Glutamatergic neuron (in vitro differentiated cells): Measurements from ENCODE around the gene LST1. TPM values are rescaled to one million over a fixed set of nuclear protein-coding genes. Genes with fewer than 3 reads are reported as not detected.

ENCODE experiments used
- DNase-seq: peaks from one replicate; pipeline ENCODE4 v3.0.0; 2022
- H3K27ac Mint-ChIP-seq: one replicate; pipeline ENCODE4 v1.8.0; 2020; ENCODE audit warnings: mild to moderate bottlenecking, mixed read lengths, inconsistent platforms; ENCODE audit not compliant: unreplicated experiment
- H3K27me3 Mint-ChIP-seq: one replicate; pipeline ENCODE4 v1.8.0; 2020; ENCODE audit warnings: mild to moderate bottlenecking, moderate library complexity, mixed read lengths, inconsistent platforms; ENCODE audit not compliant: unreplicated experiment
- H3K36me3 Mint-ChIP-seq: one replicate; pipeline ENCODE4 v1.8.0; 2020; ENCODE audit warnings: mild to moderate bottlenecking, mixed read lengths, inconsistent platforms; ENCODE audit not compliant: unreplicated experiment
- H3K4me1 Mint-ChIP-seq: one replicate; pipeline ENCODE4 v1.8.0; 2020; ENCODE audit warnings: mild to moderate bottlenecking, low read depth, mixed read lengths, inconsistent platforms; ENCODE audit not compliant: unreplicated experiment
- H3K4me3 Mint-ChIP-seq: one replicate; pipeline ENCODE4 v1.8.0; 2020; ENCODE audit warnings: mild to moderate bottlenecking, mixed read lengths, inconsistent platforms; ENCODE audit not compliant: unreplicated experiment
- H3K9me3 Mint-ChIP-seq: one replicate; pipeline ENCODE4 v1.8.0; 2020; ENCODE audit warnings: mild to moderate bottlenecking, moderate library complexity, mixed read lengths, inconsistent platforms; ENCODE audit not compliant: unreplicated experiment
- total RNA-seq: library from RNA; stranded (reverse); fragmentation: NEBNext Ultra II Directional; extraction: Animal tissue kit (Norgen Biotek cat#: 25700); gene quantifications from one replicate; pipeline ENCODE4 v1.2.1, GENCODE V29; 2021; ENCODE audit not compliant: unreplicated experiment
- TF ChIP-seq, protein P1 (sequence below): fragments of 200-600 bp; sonication (generic); IDR thresholded peaks from one replicate; pipeline ENCODE4 v1.5.0; 2021; ENCODE audit not compliant: partially characterized antibody, unreplicated experiment

The LST1 gene
- total RNA-seq, 1 donor from 2014 or later, result not detected

GRCh38 chr6:31557443-31558317, 28.4 kb upstream of the LST1 start:
- Mint-ChIP-seq H3K4me1 (peaks cover 4% of the 10 kb centered on the region), H3K27ac (no peak overlapping the region), H3K4me3 (no peak overlapping the region), H3K27me3 (peaks cover 3% of the 10 kb centered on the region), H3K36me3 (peaks cover 4% of the 10 kb centered on the region), H3K9me3 (peaks cover 4% of the 10 kb centered on the region)
- TF ChIP-seq, protein P1, sequence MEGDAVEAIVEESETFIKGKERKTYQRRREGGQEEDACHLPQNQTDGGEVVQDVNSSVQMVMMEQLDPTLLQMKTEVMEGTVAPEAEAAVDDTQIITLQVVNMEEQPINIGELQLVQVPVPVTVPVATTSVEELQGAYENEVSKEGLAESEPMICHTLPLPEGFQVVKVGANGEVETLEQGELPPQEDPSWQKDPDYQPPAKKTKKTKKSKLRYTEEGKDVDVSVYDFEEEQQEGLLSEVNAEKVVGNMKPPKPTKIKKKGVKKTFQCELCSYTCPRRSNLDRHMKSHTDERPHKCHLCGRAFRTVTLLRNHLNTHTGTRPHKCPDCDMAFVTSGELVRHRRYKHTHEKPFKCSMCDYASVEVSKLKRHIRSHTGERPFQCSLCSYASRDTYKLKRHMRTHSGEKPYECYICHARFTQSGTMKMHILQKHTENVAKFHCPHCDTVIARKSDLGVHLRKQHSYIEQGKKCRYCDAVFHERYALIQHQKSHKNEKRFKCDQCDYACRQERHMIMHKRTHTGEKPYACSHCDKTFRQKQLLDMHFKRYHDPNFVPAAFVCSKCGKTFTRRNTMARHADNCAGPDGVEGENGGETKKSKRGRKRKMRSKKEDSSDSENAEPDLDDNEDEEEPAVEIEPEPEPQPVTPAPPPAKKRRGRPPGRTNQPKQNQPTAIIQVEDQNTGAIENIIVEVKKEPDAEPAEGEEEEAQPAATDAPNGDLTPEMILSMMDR, result no peak
- DNase-seq, result no peak

DNA sequence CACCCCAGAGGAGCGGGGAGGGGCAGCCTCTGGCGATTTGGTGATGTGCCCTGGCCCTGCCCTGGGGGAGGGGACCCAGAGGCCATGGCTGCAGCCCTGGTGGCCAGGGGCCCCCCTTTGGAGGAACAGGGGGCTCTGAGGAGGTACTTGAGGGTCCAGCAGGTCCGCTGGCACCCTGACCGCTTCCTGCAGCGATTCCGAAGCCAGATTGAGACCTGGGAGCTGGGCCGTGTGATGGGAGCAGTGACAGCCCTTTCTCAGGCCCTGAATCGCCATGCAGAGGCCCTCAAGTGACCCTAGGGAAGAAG, 27.8 kb upstream of the LST1 start:
- Mint-ChIP-seq H3K4me1 (peaks cover 4% of the 10 kb centered on the region), H3K27ac (no peak overlapping the region), H3K27me3 (peaks cover 3% of the 10 kb centered on the region), H3K4me3 (no peak overlapping the region), H3K36me3 (peaks cover 4% of the 10 kb centered on the region), H3K9me3 (peaks cover 6% of the 10 kb centered on the region)
- DNase-seq, result no peak
- TF ChIP-seq, protein P1, result no peak

DNA sequence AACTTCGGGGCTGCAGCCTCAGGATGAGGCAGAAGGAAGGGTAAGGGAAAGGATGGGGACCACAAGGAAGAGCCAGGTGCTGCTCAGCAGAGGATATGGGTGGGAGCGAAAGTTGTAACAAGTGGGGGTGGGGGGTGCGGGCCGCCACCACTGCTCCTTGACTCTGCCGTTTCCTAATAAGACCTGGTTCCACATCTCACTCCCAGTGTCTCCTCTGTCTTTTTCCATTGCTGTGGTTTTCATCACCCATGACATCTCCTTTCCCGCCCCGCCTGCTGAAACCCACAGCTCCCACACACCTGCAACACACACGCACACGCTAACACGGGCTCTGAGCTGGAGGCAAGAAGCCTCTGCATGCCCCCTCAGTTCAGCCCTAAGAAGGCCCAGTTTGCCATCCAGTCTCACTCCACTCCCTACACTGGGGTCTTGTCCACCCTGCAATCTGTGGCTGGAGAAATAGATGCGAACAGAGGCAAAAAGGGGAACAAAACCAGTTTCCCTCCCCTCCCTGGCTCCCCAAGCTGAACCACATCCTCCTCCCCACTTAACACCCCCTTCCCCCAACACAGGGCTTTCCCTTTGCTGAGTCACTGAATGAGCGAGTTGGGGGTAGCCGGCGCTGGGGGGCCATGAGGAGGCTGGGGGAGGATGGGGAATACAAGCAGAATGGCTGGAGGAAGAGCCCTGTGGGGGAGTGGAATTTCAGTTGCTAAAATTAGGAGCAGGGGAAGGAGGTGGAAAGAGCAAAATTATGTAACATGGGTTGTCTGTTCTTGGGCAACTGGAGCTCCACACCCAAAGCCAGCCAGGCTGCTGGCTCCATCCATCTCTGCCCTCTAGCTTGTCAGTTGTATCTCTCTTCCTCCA, 27.2 kb upstream of the LST1 start:
- H3K36me3 Mint-ChIP-seq, result peaks cover 4% of the 10 kb centered on the region
- peaks cover 6% of the 10 kb centered on the region for H3K9me3 Mint-ChIP-seq
- H3K4me1 Mint-ChIP-seq, result peaks cover 4% of the 10 kb centered on the region
- H3K27me3 Mint-ChIP-seq, result peaks cover 3% of the 10 kb centered on the region
- DNase-seq, result no peak
- no peak overlapping the region for H3K27ac Mint-ChIP-seq
- peak overlapping the region; percentile 5 for H3K4me3 Mint-ChIP-seq
- TF ChIP-seq, protein P1, result no peak

DNA sequence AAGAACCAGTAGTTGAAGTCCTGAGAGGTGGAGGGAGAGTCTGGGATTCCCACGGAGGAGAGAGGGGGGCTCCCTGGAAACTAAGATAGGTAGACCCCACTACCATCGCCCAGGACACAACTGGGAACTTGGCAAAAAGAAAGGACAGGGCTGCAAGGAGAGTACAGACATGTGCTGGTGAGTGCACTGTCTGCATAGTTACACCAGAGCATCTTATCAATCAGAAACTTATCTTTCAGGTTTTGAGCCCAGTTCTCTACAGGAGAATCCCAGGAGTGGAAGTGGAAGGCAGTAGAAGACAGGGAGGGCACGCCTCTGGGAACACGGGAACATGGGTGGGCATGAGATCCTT, 26.5 kb upstream of the LST1 start:
- Mint-ChIP-seq H3K4me3 (peak overlapping the region; percentile 5), H3K27ac (no peak overlapping the region)
- TF ChIP-seq, protein P1, result no peak

More for the DNA sequence above, 26.5 kb upstream of the LST1 start:
- H3K4me1 Mint-ChIP-seq, result peaks cover 4% of the 10 kb centered on the region
- DNase-seq, result no peak
- H3K27me3 Mint-ChIP-seq, result peaks cover 3% of the 10 kb centered on the region
- H3K9me3 Mint-ChIP-seq, result peaks cover 6% of the 10 kb centered on the region
- H3K36me3 Mint-ChIP-seq, result peaks cover 4% of the 10 kb centered on the region
